ENCODE measurements around the gene SKIDA1. TPM values are rescaled to one million over a fixed set of nuclear protein-coding genes. Genes with fewer than 3 reads are reported as not detected.
"Not testable (repeated sequence)": the region's sequence is repeated elsewhere in the genome, so short reads cannot be mapped to it uniquely, and the experiment has no call there.

The SKIDA1 gene
- total RNA-seq, 1 experiment from 2014 or later: 6.3 TPM

- peaks cover 70% of the 10 kb centered on the region for H3K36me3 Mint-ChIP-seq (ENCODE audit: insufficient read depth, unreplicated experiment)
- Histone ChIP-seq H3K4me1 (no peaks in the 10 kb centered on the region; the same call in 1 of the 2 replicates), H3K27me3 (replicated peaks; ENCODE audit: control insufficient read depth, insufficient read depth, low read length) (no peaks in the 10 kb centered on the region), H3K9me3 (no peaks in the 10 kb centered on the region), H3K4me3 (ENCODE audit: low read depth, low read length) (no peak overlapping the region), H3K36me3 (ENCODE audit: control insufficient read depth, insufficient read depth, low read length) (no peaks in the 10 kb centered on the region; the same call in 1 of the 2 replicates)
- BruUV-seq (replicated peaks): no TSS peak
- H3K4me1 Mint-ChIP-seq (ENCODE audit: low read depth, unreplicated experiment): peaks cover 30% of the 10 kb centered on the region
- DNase-seq: no peak
- peak overlapping the region; percentile 2 for H3K27ac Mint-ChIP-seq (ENCODE audit: unreplicated experiment)
- H3K4me3 Mint-ChIP-seq (ENCODE audit: unreplicated experiment): no peak overlapping the region
- intact Hi-C loops (cut with micrococcal nuclease; ENCODE audit: unreplicated experiment): no loop called here
- no peaks in the 10 kb centered on the region for H3K27me3 Mint-ChIP-seq (ENCODE audit: insufficient read depth, unreplicated experiment)
- POLR2A ChIA-PET: no interaction called here
- H3K9me3 Mint-ChIP-seq (ENCODE audit: unreplicated experiment): no peaks in the 10 kb centered on the region
- TF ChIP-seq CTCF (IDR thresholded peaks at IDR 0.05; ENCODE audit: insufficient read depth in 1 of 2, low read depth in 1 of 2, low read length in 1 of 2, severe bottlenecking in 1 of 2, unreplicated experiment in 1 of 2): no peak
- CTCF ChIA-PET: no interaction called here
These were observed 45.5 kb upstream of the SKIDA1 start for GRCh38 chr10:21570761-21571521.

- H3K27ac Mint-ChIP-seq (ENCODE audit: unreplicated experiment); H3K9me3 ChIP-seq; BruUV-seq (replicated peaks); CTCF ChIA-PET; H3K4me1 Mint-ChIP-seq (ENCODE audit: low read depth, unreplicated experiment); intact Hi-C loops (cut with micrococcal nuclease; ENCODE audit: unreplicated experiment); H3K4me3 ChIP-seq (ENCODE audit: low read depth, low read length); H3K4me3 Mint-ChIP-seq (ENCODE audit: unreplicated experiment); H3K27me3 Mint-ChIP-seq (ENCODE audit: insufficient read depth, unreplicated experiment); H3K9me3 Mint-ChIP-seq (ENCODE audit: unreplicated experiment); H3K4me1 ChIP-seq; H3K27me3 ChIP-seq (replicated peaks; ENCODE audit: control insufficient read depth, insufficient read depth, low read length); POLR2A ChIA-PET; H3K36me3 ChIP-seq (ENCODE audit: control insufficient read depth, insufficient read depth, low read length); DNase-seq: not testable (repeated sequence)
- peaks cover 97% of the 10 kb centered on the region for H3K36me3 Mint-ChIP-seq (ENCODE audit: insufficient read depth, unreplicated experiment)
These were observed 33.5 kb upstream of the SKIDA1 start for GRCh38 chr10:21558984-21559383.

GRCh38 chr10:21556527-21556926 lies 31.0 kb upstream of the SKIDA1 start:
- CTCF ChIA-PET: no interaction called here
- BruUV-seq (replicated peaks): no TSS peak
- Histone ChIP-seq H3K36me3 (ENCODE audit: control insufficient read depth, insufficient read depth, low read length) (peaks cover 3% of the 10 kb centered on the region), H3K4me1 (peaks cover 4% of the 10 kb centered on the region; the same call in 1 of the 2 replicates), H3K27me3 (replicated peaks; ENCODE audit: control insufficient read depth, insufficient read depth, low read length) (no peaks in the 10 kb centered on the region), H3K4me3 (ENCODE audit: low read depth, low read length) (no peak overlapping the region), H3K9me3 (no peaks in the 10 kb centered on the region)
- no peaks in the 10 kb centered on the region for H3K27me3 Mint-ChIP-seq (ENCODE audit: insufficient read depth, unreplicated experiment)
- POLR2A ChIA-PET: no interaction called here
- H3K27ac Mint-ChIP-seq (ENCODE audit: unreplicated experiment): no peak overlapping the region
- intact Hi-C loops (cut with micrococcal nuclease; ENCODE audit: unreplicated experiment): loop anchor here (2.0 kb wide), 1 partner anchor 58 kb away; no protein-coding TSS in a partner anchor
- H3K9me3 Mint-ChIP-seq (ENCODE audit: unreplicated experiment): no peaks in the 10 kb centered on the region
- DNase-seq: no peak
- no peak overlapping the region for H3K4me3 Mint-ChIP-seq (ENCODE audit: unreplicated experiment)
- H3K4me1 Mint-ChIP-seq (ENCODE audit: low read depth, unreplicated experiment): no peaks in the 10 kb centered on the region
- TF ChIP-seq CTCF (IDR thresholded peaks at IDR 0.05; ENCODE audit: insufficient read depth in 1 of 2, low read depth in 1 of 2, low read length in 1 of 2, severe bottlenecking in 1 of 2, unreplicated experiment in 1 of 2): no peak
- H3K36me3 Mint-ChIP-seq (ENCODE audit: insufficient read depth, unreplicated experiment): peaks cover 100% of the 10 kb centered on the region

All from Caco-2 (cell line).